HepG2 (cell line): ENCODE measurements around the gene RPL6. TPM values are rescaled to one million over a fixed set of nuclear protein-coding genes. Genes with fewer than 3 reads are reported as not detected.

ENCODE experiments used
- ATAC-seq: fragments of 200-7000 bp; cut with Tn5 transposase; 3 replicates; pipeline ENCODE4 v1.9.1; 2020; ENCODE audit warnings: mild to moderate bottlenecking, moderate library complexity
- BruUV-seq: library from RNA; stranded (reverse); fragments of 400-500 nt; replicated peaks from 2 replicates; lab custom pipeline; 2021; lab: Mats Ljungman, UMichigan
- CTCF ChIA-PET: fragments of 300-600 bp; formaldehyde crosslinking; extraction: SDS; loops from one replicate; lab custom pipeline; 2021; ENCODE audit warnings: low total read pairs, inconsistent platforms, low intra/inter-chr PET ratio; lab: Yijun Ruan, JAX
- POLR2A ChIA-PET: fragments of 350-600 bp; sonication (Branson Sonifier 250); formaldehyde crosslinking; loops from one replicate; lab custom pipeline; 2020; ENCODE audit warnings: antibody characterized with exemption, inconsistent platforms; lab: Yijun Ruan, JAX
- DNase-seq: peaks from one replicate; pipeline ENCODE4 v3.0.0-alpha.2; 2015; ENCODE audit warnings: low spot score
- FAIRE-seq: peaks from 3 replicates; lab custom pipeline; 2011; peaks lifted over from hg19 to GRCh38; lab: Jason Lieb, UNC
- H2AFZ ChIP-seq: one replicate; pipeline ENCODE4 v1.6.1; 2011; ENCODE audit warnings: low read length, inconsistent platforms
- H3K27ac ChIP-seq: fragments of 300-600 bp; 3 replicates; pipeline ENCODE4 v1.8.0; 2011; ENCODE audit warnings: mixed run types, mild to moderate bottlenecking, mixed read lengths, low read length, inconsistent platforms; ENCODE audit not compliant: insufficient read depth; ENCODE audit errors: extremely low read length
- H3K27me3 ChIP-seq, 2 experiments: fragments of 200-600 bp in 1 of 2; 2 replicates in 1 of 2; 3 replicates in 1 of 2; pipeline versions ENCODE4 v1.6.0 to v1.8.0; 2011; ENCODE audit warnings: low read length in 2 of 2, mild to moderate bottlenecking in 2 of 2, moderate library complexity in 2 of 2, inconsistent platforms in 1 of 2; ENCODE audit not compliant: insufficient read depth in 2 of 2, control insufficient read depth in 1 of 2
- H3K36me3 ChIP-seq, 2 experiments: fragments of 200-600 bp in 1 of 2; replicated peaks in 1 of 2; 2 replicates in 1 of 2; 3 replicates in 1 of 2; pipeline versions ENCODE4 v1.5.1 to v1.8.0; 2011; ENCODE audit warnings: low read length in 2 of 2, inconsistent platforms in 1 of 2; ENCODE audit not compliant: insufficient read depth in 2 of 2, control insufficient read depth in 1 of 2
- H3K4me1 ChIP-seq: 2 replicates; pipeline ENCODE4 v1.5.1; 2012; ENCODE audit warnings: low read length, inconsistent platforms; ENCODE audit not compliant: insufficient read depth
- H3K4me2 ChIP-seq: 2 replicates; pipeline ENCODE4 v1.6.0; 2011; ENCODE audit warnings: low read depth, low read length, inconsistent platforms
- H3K4me3 ChIP-seq, 3 experiments: fragments of 200-600 bp in 1 of 3; sonication (generic), shearing (Covaris generic) in 1 of 3; replicated peaks in 1 of 3; 2 replicates each; pipeline ENCODE4 v1.5.1; 2011 to 2016; ENCODE audit warnings: low read length in 3 of 3, inconsistent platforms in 2 of 3, low read depth in 2 of 3, mild to moderate bottlenecking in 2 of 3, control low read depth in 1 of 3, mixed read lengths in 1 of 3; ENCODE audit not compliant: insufficient read depth in 1 of 3
- H3K79me2 ChIP-seq: one replicate; pipeline ENCODE4 v1.6.1; 2011; ENCODE audit warnings: low read length, inconsistent platforms; ENCODE audit not compliant: insufficient read depth
- H3K9ac ChIP-seq: 2 replicates; pipeline ENCODE4 v1.6.0; 2011; ENCODE audit warnings: mild to moderate bottlenecking, low read depth, low read length, inconsistent platforms; ENCODE audit not compliant: insufficient read depth
- H3K9me3 ChIP-seq: 2 replicates; pipeline ENCODE4 v1.5.1; 2012; ENCODE audit warnings: mild to moderate bottlenecking, low read length
- H4K20me1 ChIP-seq: 2 replicates; pipeline ENCODE4 v1.6.0; 2011; ENCODE audit warnings: inconsistent platforms, mild to moderate bottlenecking, low read length, moderate library complexity; ENCODE audit not compliant: insufficient read depth
- ATF4 ChIP-seq, 2 experiments: fragments of 450-650 bp in 1 of 2; sonication (generic) in 1 of 2; formaldehyde crosslinking; IDR thresholded peaks; 2 replicates each; pipeline versions ENCODE4 v1.5.0 to v1.8.0; 2020 to 2022; ENCODE audit warnings: mild to moderate bottlenecking in 1 of 2, missing genetic modification reagents in 1 of 2
- DRAP1 ChIP-seq: IDR thresholded peaks from 2 replicates; pipeline ENCODE4 v1.6.1; 2016; ENCODE audit warnings: missing genetic modification reagents, missing compliant biosample characterization
- EED ChIP-seq: sonication (generic); formaldehyde crosslinking; IDR thresholded peaks from 2 replicates; pipeline ENCODE4 v1.5.0; 2020; ENCODE audit warnings: mild to moderate bottlenecking, missing genetic modification reagents
- EHMT2 ChIP-seq: fragments of 200-600 bp; sonication (generic); IDR thresholded peaks from 2 replicates; pipeline ENCODE4 v1.7.0; 2017; ENCODE audit warnings: antibody characterized with exemption, low read depth, low read length, borderline replicate concordance
- HMG20B ChIP-seq: conservative IDR thresholded peaks from 2 replicates; pipeline ENCODE4 v1.6.1; 2016; ENCODE audit warnings: missing genetic modification reagents, missing compliant biosample characterization
- IRX3 ChIP-seq: sonication (generic); formaldehyde crosslinking; IDR thresholded peaks from 2 replicates; pipeline ENCODE4 v1.8.1; 2023; ENCODE audit warnings: mild to moderate bottlenecking, low read depth, missing genetic modification reagents, borderline replicate concordance
- NAIF1 ChIP-seq: sonication (generic); formaldehyde crosslinking; IDR thresholded peaks from 2 replicates; pipeline ENCODE4 v1.5.0; 2020; ENCODE audit warnings: mild to moderate bottlenecking, missing genetic modification reagents, borderline replicate concordance
- RNF219 ChIP-seq: sonication (generic); formaldehyde crosslinking; IDR thresholded peaks from 2 replicates; pipeline ENCODE4 v1.5.0; 2020; ENCODE audit warnings: mild to moderate bottlenecking, missing genetic modification reagents
- ZBTB25 ChIP-seq: IDR thresholded peaks from 2 replicates; pipeline ENCODE4 v1.6.1; 2018; ENCODE audit warnings: missing genetic modification reagents
- ZKSCAN1 ChIP-seq: fragments of 150-350 bp; IDR thresholded peaks from 2 replicates; pipeline ENCODE4 v1.6.1; 2014; ENCODE audit warnings: low read length
- ZNF136 ChIP-seq: sonication (generic); formaldehyde crosslinking; IDR thresholded peaks from 2 replicates; pipeline ENCODE4 v1.8.1; 2022; ENCODE audit warnings: low read depth, mild to moderate bottlenecking, moderate library complexity, missing genetic modification reagents
- ZNF292 ChIP-seq: sonication (generic); formaldehyde crosslinking; IDR thresholded peaks from 2 replicates; pipeline ENCODE4 v1.8.1; 2022; ENCODE audit warnings: mild to moderate bottlenecking, low read depth, missing genetic modification reagents, borderline replicate concordance
- WGBS: methylation state at CpG from one replicate; pipeline ENCODE4 v1.1.6; 2017; ENCODE audit warnings: low lambda C conversion rate; 5-methylcytosine and 5-hydroxymethylcytosine counted together
- in situ Hi-C: cut with HindIII; loops from 2 replicates; pipeline ENCODE4 v1.10.0; 2017; ENCODE audit warnings: low pct_unique_long_range_greater_than_20kb; ENCODE audit not compliant: extremely low pct_ligation_motif_present
- intact Hi-C: fragments of 100-400 bp; cut with micrococcal nuclease; formaldehyde crosslinking; loops from one replicate; pipeline ENCODE4 v1.10.0; 2022; ENCODE audit not compliant: unreplicated experiment
- polyA plus RNA-seq, 8 experiments: library from polyadenylated mRNA; depleted of rRNA in 3 of 8; stranded (reverse) in 7 of 8; unstranded in 1 of 8; fragments of >200 nt; fragmentation: Illumina TruSeq in 4 of 8; extraction: Trizol in 4 of 8; gene quantifications; 2 replicates each; pipeline versions ENCODE4 v1.2.1 to v1.2.3, GENCODE V29; 2011 to 2016; ENCODE audit warnings: low read depth in 4 of 8, missing spikeins in 1 of 8, mixed read lengths in 1 of 8; ENCODE audit not compliant: insufficient read depth in 1 of 8
- total RNA-seq, 5 experiments: library from RNA; depleted of rRNA; stranded (reverse); fragments of >200 nt; fragmentation: Illumina TruSeq; extraction: Trizol; gene quantifications; 2 replicates each; pipeline ENCODE4 v1.2.3, GENCODE V29; 2016; ENCODE audit warnings: low read depth in 1 of 5

The RPL6 gene
- total and polyA plus RNA-seq, 2 of the 13 experiments (the other 11 are each of a cell fraction or from before 2014, with no cell fraction given), result 1,551 to 1,719 TPM

- peaks cover 10% of the 10 kb centered on the region for H3K79me2 ChIP-seq
- CTCF ChIA-PET, result no interaction called here
- H3K4me3 ChIP-seq, result no peak overlapping the region
- H3K4me1 ChIP-seq, result peaks cover 26% of the 10 kb centered on the region
- H3K9ac ChIP-seq, result no peak overlapping the region
- no peaks in the 10 kb centered on the region for H3K9me3 ChIP-seq
- ATAC-seq, result no peak
- H3K4me2 ChIP-seq, result no peak overlapping the region
- no peak for FAIRE-seq
- intact Hi-C loops, result no loop called here
- peaks cover 15% of the 10 kb centered on the region for H4K20me1 ChIP-seq
- no peaks in the 10 kb centered on the region for H3K36me3 ChIP-seq
- H3K27ac ChIP-seq, result no peak overlapping the region
- in situ Hi-C loops, result no loop called here
- no peak overlapping the region for H2AFZ ChIP-seq
- BruUV-seq, result no TSS peak
- TF ChIP-seq IRX3 (CRISPR knock-in tag), result no peak
- no peak for TF ChIP-seq ZBTB25 (CRISPR knock-in tag)
- TF ChIP-seq EED (CRISPR knock-in tag), result no peak
- no peak for TF ChIP-seq DRAP1 (CRISPR knock-in tag)
- no peak for TF ChIP-seq ZKSCAN1
- TF ChIP-seq ZNF136 (CRISPR knock-in tag), result no peak
- TF ChIP-seq ZNF292, result no peak
- no peak for TF ChIP-seq ATF4 (CRISPR knock-in tag; IDR thresholded peaks at IDR 0.05)
- no peak for TF ChIP-seq HMG20B (CRISPR knock-in tag)
- TF ChIP-seq RNF219, result no peak
- no peak for TF ChIP-seq NAIF1
- no peak for TF ChIP-seq EHMT2
- no peak for DNase-seq
- 95% methylated on average over 3 of the region's 3 CpGs for WGBS
- no peaks in the 10 kb centered on the region; a peak in 1 of 5 replicates for H3K27me3 ChIP-seq
- POLR2A ChIA-PET, result no interaction called here
These were observed 41.4 kb downstream of the RPL6 start for GRCh38 chr12:112367965-112368364.
